ENCODE measurements around the gene IMPDH1.

DNA sequence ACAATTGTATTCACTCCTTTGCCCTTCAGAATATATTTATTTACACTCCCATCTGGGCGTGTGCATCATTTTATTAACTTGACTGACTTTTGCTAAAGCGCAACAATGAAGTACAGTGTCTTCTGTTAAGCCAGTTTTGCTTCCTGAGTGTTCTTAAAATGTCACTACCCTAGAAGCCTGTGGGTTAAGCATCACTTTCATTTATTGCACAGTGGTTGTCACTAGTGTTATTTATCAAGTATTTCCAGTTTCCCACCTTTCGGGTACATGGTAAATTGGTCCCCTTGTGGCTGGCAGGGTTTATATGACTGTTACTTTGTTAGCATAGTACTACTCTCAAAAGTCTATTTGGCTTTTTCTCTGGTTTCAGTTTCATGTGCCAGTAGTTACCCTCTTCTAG is 49.2 kb upstream of the IMPDH1 start:
- TF ChIP-seq, protein P1, sequence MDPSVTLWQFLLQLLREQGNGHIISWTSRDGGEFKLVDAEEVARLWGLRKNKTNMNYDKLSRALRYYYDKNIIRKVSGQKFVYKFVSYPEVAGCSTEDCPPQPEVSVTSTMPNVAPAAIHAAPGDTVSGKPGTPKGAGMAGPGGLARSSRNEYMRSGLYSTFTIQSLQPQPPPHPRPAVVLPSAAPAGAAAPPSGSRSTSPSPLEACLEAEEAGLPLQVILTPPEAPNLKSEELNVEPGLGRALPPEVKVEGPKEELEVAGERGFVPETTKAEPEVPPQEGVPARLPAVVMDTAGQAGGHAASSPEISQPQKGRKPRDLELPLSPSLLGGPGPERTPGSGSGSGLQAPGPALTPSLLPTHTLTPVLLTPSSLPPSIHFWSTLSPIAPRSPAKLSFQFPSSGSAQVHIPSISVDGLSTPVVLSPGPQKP (CRISPR knock-in tag; IDR thresholded peaks at IDR 0.05): no peak
- no peak for TF ChIP-seq ZNF282 (CRISPR knock-in tag; IDR thresholded peaks at IDR 0.05)
- TF ChIP-seq ZKSCAN3 (CRISPR knock-in tag; IDR thresholded peaks at IDR 0.05): 0 out of 2 replicates have a peak, but pooled peaks have one; percentile 11
- no peak for TF ChIP-seq SNIP1 (IDR thresholded peaks at IDR 0.05; ENCODE audit: low read depth)
- TF ChIP-seq, protein P2, sequence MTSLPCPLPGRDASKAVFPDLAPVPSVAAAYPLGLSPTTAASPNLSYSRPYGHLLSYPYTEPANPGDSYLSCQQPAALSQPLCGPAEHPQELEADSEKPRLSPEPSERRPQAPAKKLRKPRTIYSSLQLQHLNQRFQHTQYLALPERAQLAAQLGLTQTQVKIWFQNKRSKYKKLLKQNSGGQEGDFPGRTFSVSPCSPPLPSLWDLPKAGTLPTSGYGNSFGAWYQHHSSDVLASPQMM (CRISPR knock-in tag; IDR thresholded peaks at IDR 0.05): no peak
- TF ChIP-seq NR2C2 (CRISPR knock-in tag; IDR thresholded peaks at IDR 0.05): no peak
- no peak for TF ChIP-seq NR2C2 (tag; IDR thresholded peaks at IDR 0.05)
- TF ChIP-seq ZNF175 (CRISPR knock-in tag; IDR thresholded peaks at IDR 0.05; ENCODE audit: low read depth): no peak
- TF ChIP-seq TARDBP (IDR thresholded peaks at IDR 0.05): no peak
- TF ChIP-seq, protein P3, sequence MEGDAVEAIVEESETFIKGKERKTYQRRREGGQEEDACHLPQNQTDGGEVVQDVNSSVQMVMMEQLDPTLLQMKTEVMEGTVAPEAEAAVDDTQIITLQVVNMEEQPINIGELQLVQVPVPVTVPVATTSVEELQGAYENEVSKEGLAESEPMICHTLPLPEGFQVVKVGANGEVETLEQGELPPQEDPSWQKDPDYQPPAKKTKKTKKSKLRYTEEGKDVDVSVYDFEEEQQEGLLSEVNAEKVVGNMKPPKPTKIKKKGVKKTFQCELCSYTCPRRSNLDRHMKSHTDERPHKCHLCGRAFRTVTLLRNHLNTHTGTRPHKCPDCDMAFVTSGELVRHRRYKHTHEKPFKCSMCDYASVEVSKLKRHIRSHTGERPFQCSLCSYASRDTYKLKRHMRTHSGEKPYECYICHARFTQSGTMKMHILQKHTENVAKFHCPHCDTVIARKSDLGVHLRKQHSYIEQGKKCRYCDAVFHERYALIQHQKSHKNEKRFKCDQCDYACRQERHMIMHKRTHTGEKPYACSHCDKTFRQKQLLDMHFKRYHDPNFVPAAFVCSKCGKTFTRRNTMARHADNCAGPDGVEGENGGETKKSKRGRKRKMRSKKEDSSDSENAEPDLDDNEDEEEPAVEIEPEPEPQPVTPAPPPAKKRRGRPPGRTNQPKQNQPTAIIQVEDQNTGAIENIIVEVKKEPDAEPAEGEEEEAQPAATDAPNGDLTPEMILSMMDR (IDR thresholded peaks at IDR 0.05 in 2 of 3, conservative IDR thresholded peaks at IDR 0.05 in 1 of 3; ENCODE audit: insufficient read depth in 2 of 3, low read depth in 1 of 3, low read length in 3 of 3): no peak
- TF ChIP-seq, protein P4, sequence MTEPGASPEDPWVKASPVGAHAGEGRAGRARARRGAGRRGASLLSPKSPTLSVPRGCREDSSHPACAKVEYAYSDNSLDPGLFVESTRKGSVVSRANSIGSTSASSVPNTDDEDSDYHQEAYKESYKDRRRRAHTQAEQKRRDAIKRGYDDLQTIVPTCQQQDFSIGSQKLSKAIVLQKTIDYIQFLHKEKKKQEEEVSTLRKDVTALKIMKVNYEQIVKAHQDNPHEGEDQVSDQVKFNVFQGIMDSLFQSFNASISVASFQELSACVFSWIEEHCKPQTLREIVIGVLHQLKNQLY (CRISPR knock-in tag; conservative IDR thresholded peaks at IDR 0.05): no peak
- TF ChIP-seq MAZ (CRISPR knock-in tag; conservative IDR thresholded peaks at IDR 0.05 in 1 of 2, IDR thresholded peaks at IDR 0.05 in 1 of 2): no peak
- no peak for TF ChIP-seq MYNN (IDR thresholded peaks at IDR 0.05)
- no peak for TF ChIP-seq MYNN (CRISPR knock-in tag; IDR thresholded peaks at IDR 0.05)
- no peak for TF ChIP-seq MYBL2 (IDR thresholded peaks at IDR 0.05; ENCODE audit: low read depth)
- TF ChIP-seq MYBL2 (CRISPR knock-in tag; IDR thresholded peaks at IDR 0.05; ENCODE audit: borderline replicate concordance): no peak
